ENCODE data around the gene FHIP1B.

FHIP1B gene

GRCh38 chr11:6240139-6240538 lies 5.7 kb upstream of the FHIP1B start:
- DNase-seq (ENCODE audit: low read depth in 2 of 2, low spot score in 1 of 2), result no peak

GRCh38 chr11:6238902-6239301 lies 4.5 kb upstream of the FHIP1B start, which contains the start of gene CNGA4:
TSS of gene CNGA4 (plus strand) at chr11:6239089. CDS start at chr11:6239207, 118 bp downstream.
- no peak for DNase-seq (ENCODE audit: low read depth in 2 of 2, low spot score in 1 of 2)

GRCh38 chr11:6237761-6238302 lies 3.4 kb upstream of the FHIP1B start:
- no peak for DNase-seq (ENCODE audit: low read depth in 2 of 2, low spot score in 1 of 2)

- no peak for DNase-seq (ENCODE audit: low read depth in 2 of 2, low spot score in 1 of 2)
Observed at GRCh38 chr11:6237266-6237665, 2.8 kb upstream of the FHIP1B start.

GRCh38 chr11:6233984-6234386 lies 451 bp downstream of the FHIP1B start:
- DNase-seq (ENCODE audit: low read depth in 2 of 2, low spot score in 1 of 2), result no peak

GRCh38 chr11:6232899-6233298 lies 1.5 kb downstream of the FHIP1B start:
- no peak for DNase-seq (ENCODE audit: low read depth in 2 of 2, low spot score in 1 of 2)

GRCh38 chr11:6229911-6230310 lies 4.5 kb downstream of the FHIP1B start:
- no peak for DNase-seq (ENCODE audit: low read depth in 2 of 2, low spot score in 1 of 2)

- DNase-seq (ENCODE audit: low read depth in 2 of 2, low spot score in 1 of 2), result no peak
Observed at GRCh38 chr11:6228520-6228919, 5.9 kb downstream of the FHIP1B start.

- DNase-seq (ENCODE audit: low read depth in 2 of 2, low spot score in 1 of 2), result no peak
Observed at GRCh38 chr11:6225896-6226295, 8.5 kb downstream of the FHIP1B start.

GRCh38 chr11:6225024-6225423 lies 9.4 kb downstream of the FHIP1B start:
- DNase-seq (ENCODE audit: low read depth in 2 of 2, low spot score in 1 of 2), result no peak

GRCh38 chr11:6224421-6224820 lies 10.0 kb downstream of the FHIP1B start:
- DNase-seq (ENCODE audit: low read depth in 2 of 2, low spot score in 1 of 2), result no peak

- DNase-seq (ENCODE audit: low read depth in 2 of 2, low spot score in 1 of 2), result no peak
Observed at GRCh38 chr11:6223854-6224253, 10.6 kb downstream of the FHIP1B start.

- no peak for DNase-seq (ENCODE audit: low read depth in 2 of 2, low spot score in 1 of 2)
Observed at GRCh38 chr11:6219359-6219758, 15.1 kb downstream of the FHIP1B start.

GRCh38 chr11:6217722-6218121 lies 16.7 kb downstream of the FHIP1B start:
- no peak for DNase-seq (ENCODE audit: low read depth in 2 of 2, low spot score in 1 of 2)

- no peak for DNase-seq (ENCODE audit: low read depth in 2 of 2, low spot score in 1 of 2)
Observed at GRCh38 chr11:6216501-6216900, 17.9 kb downstream of the FHIP1B start.

GRCh38 chr11:6214530-6214929 lies 19.9 kb downstream of the FHIP1B start:
- DNase-seq (ENCODE audit: low read depth in 2 of 2, low spot score in 1 of 2), result no peak

- DNase-seq (ENCODE audit: low read depth in 2 of 2, low spot score in 1 of 2), result no peak
Observed at GRCh38 chr11:6210274-6210955, 24.0 kb downstream of the FHIP1B start.

GRCh38 chr11:6209801-6210200 lies 24.6 kb downstream of the FHIP1B start:
- DNase-seq (ENCODE audit: low read depth in 2 of 2, low spot score in 1 of 2), result no peak

- DNase-seq (ENCODE audit: low read depth in 2 of 2, low spot score in 1 of 2), result no peak
Observed at GRCh38 chr11:6206456-6207180, 27.8 kb downstream of the FHIP1B start.

GRCh38 chr11:6205366-6205765 lies 29.1 kb downstream of the FHIP1B start, which contains the start of gene C11orf42:
TSS of gene C11orf42 (plus strand) at chr11:6205557. CDS start at chr11:6205616, 59 bp downstream.
- DNase-seq (ENCODE audit: low read depth in 2 of 2, low spot score in 1 of 2), result no peak

- no peak for DNase-seq (ENCODE audit: low read depth in 2 of 2, low spot score in 1 of 2)
Observed at GRCh38 chr11:6204706-6205105, 29.7 kb downstream of the FHIP1B start.

- DNase-seq (ENCODE audit: low read depth in 2 of 2, low spot score in 1 of 2), result no peak
Observed at GRCh38 chr11:6203327-6203726, 31.1 kb downstream of the FHIP1B start.

All from stimulated activated CD8-positive, alpha-beta memory T cell treated with anti-CD3 and anti-CD28 coated beads, Interleukin-4, amount 100 ng/mL, for 1 hour (primary cell).